Stimulated activated CD8-positive, alpha-beta memory T cell treated with anti-CD3 and anti-CD28 coated beads, Interleukin-2, amount 100 ng/mL, for 1 hour (primary cell): ENCODE results near the gene SLC23A3.

Source experiments
- DNase-seq, 2 donors: peaks; one replicate each; pipeline ENCODE4 v3.0.0-alpha.2; 2020; ENCODE audit warnings: low read depth in 2 of 2

The SLC23A3 gene

GRCh38 chr2:219169930-219170654 is at the start of gene SLC23A3:
Gene SLC23A3 (minus strand): TSS chr2:219170029. CDS start chr2:219169984, 45 bp downstream.
- no peak for DNase-seq

GRCh38 chr2:219218732-219219701 is 49.2 kb upstream of the SLC23A3 start, which contains the start of gene ABCB6:
Gene ABCB6 (minus strand): TSS chr2:219218958. CDS start chr2:219218673, 285 bp downstream.
- DNase-seq = peak; percentile 54 to 79

- no peak for DNase-seq
These were observed 48.4 kb upstream of the SLC23A3 start for GRCh38 chr2:219218217-219218731.

- no peak for DNase-seq
These were observed 46.7 kb upstream of the SLC23A3 start for GRCh38 chr2:219216535-219216915.

- no peak for DNase-seq
These were observed 46.2 kb upstream of the SLC23A3 start for GRCh38 chr2:219215871-219216534.

- no peak for DNase-seq
These were observed 45.0 kb upstream of the SLC23A3 start for GRCh38 chr2:219214786-219215185.

GRCh38 chr2:219214141-219214540 is 44.3 kb upstream of the SLC23A3 start:
- no peak for DNase-seq

GRCh38 chr2:219213486-219214071 is 43.8 kb upstream of the SLC23A3 start:
- no peak for DNase-seq

GRCh38 chr2:219213026-219213415 is 43.2 kb upstream of the SLC23A3 start:
- DNase-seq = no peak

GRCh38 chr2:219210886-219211362 is 41.1 kb upstream of the SLC23A3 start:
- no peak for DNase-seq

GRCh38 chr2:219210196-219210885 is 40.5 kb upstream of the SLC23A3 start:
- DNase-seq = no peak

GRCh38 chr2:219209236-219210195 is 39.7 kb upstream of the SLC23A3 start:
- DNase-seq = no peak

- DNase-seq = no peak
These were observed 38.3 kb upstream of the SLC23A3 start for GRCh38 chr2:219207884-219208740.

- no peak for DNase-seq
These were observed 37.5 kb upstream of the SLC23A3 start for GRCh38 chr2:219207134-219207883.

- DNase-seq = peak; percentile 88 to 93
These were observed 36.7 kb upstream of the SLC23A3 start, which contains the start of gene ZFAND2B for GRCh38 chr2:219206328-219207133. Gene ZFAND2B (plus strand): TSS chr2:219206782. CDS start chr2:219206988, 206 bp downstream.

GRCh38 chr2:219205981-219206327 is 36.1 kb upstream of the SLC23A3 start:
- no peak for DNase-seq

- no peak for DNase-seq
These were observed 35.3 kb upstream of the SLC23A3 start for GRCh38 chr2:219205165-219205538.
